ENCODE results near the gene PSMC3.

The PSMC3 gene

GRCh38 chr11:47393163-47394049, 32.8 kb downstream of the PSMC3 start:
- DNase-seq = no peak

- DNase-seq = no peak
Measured at GRCh38 chr11:47392546-47393162, 33.6 kb downstream of the PSMC3 start.

GRCh38 chr11:47391711-47392432, 34.4 kb downstream of the PSMC3 start:
- DNase-seq = no peak

- no peak for DNase-seq
Measured at GRCh38 chr11:47391077-47391583, 35.1 kb downstream of the PSMC3 start.

GRCh38 chr11:47390422-47390760, 35.8 kb downstream of the PSMC3 start:
- no peak for DNase-seq

- no peak for DNase-seq
Measured at GRCh38 chr11:47389577-47390421, 36.4 kb downstream of the PSMC3 start.

- DNase-seq = no peak
Measured at GRCh38 chr11:47388697-47389576, 37.3 kb downstream of the PSMC3 start.

- no peak for DNase-seq
Measured at GRCh38 chr11:47387944-47388696, 38.1 kb downstream of the PSMC3 start.

- DNase-seq = no peak
Measured at GRCh38 chr11:47384498-47384897, 41.7 kb downstream of the PSMC3 start.

- DNase-seq = no peak
Measured at GRCh38 chr11:47383071-47383470, 43.2 kb downstream of the PSMC3 start.

- no peak for DNase-seq
Measured at GRCh38 chr11:47380078-47380477, 46.2 kb downstream of the PSMC3 start.

GRCh38 chr11:47379317-47379716, 46.9 kb downstream of the PSMC3 start:
- no peak for DNase-seq

GRCh38 chr11:47378836-47379170, 47.4 kb downstream of the PSMC3 start:
- DNase-seq = no peak

- no peak for DNase-seq
Measured at GRCh38 chr11:47378010-47378835, 48.0 kb downstream of the PSMC3 start, which contains the start of gene SPI1. Gene SPI1, minus strand, starts transcription at chr11:47378547. Its CDS starts 194 bp downstream, at chr11:47378353.

- DNase-seq = no peak
Measured at GRCh38 chr11:47377571-47378009, 48.6 kb downstream of the PSMC3 start.

- DNase-seq = no peak
Measured at GRCh38 chr11:47376525-47377371, 49.5 kb downstream of the PSMC3 start.

- DNase-seq = no peak
Measured at GRCh38 chr11:47376107-47376524, 50.1 kb downstream of the PSMC3 start.

GRCh38 chr11:47375546-47376085, 50.6 kb downstream of the PSMC3 start:
- no peak for DNase-seq
